WERI-Rb-1 (cell line): Measurements from ENCODE around the gene MACROD1.

Source experiments
- DNase-seq: peaks from one replicate; pipeline ENCODE4 v3.0.0-alpha.2; 2020
- H3K27ac ChIP-seq: fragments of 250-450 bp; sonication (Bioruptor Pico); 2 replicates; pipeline ENCODE4 v1.5.1; 2020; ENCODE audit warnings: mild to moderate bottlenecking, moderate library complexity
- H3K27me3 ChIP-seq: fragments of 250-450 bp; sonication (Bioruptor Pico); 2 replicates; pipeline ENCODE4 v1.5.1; 2021; ENCODE audit warnings: mild to moderate bottlenecking, low read depth, moderate library complexity; ENCODE audit not compliant: insufficient read depth, severe bottlenecking
- H3K36me3 ChIP-seq: fragments of 250-450 bp; sonication (Bioruptor Pico); 2 replicates; pipeline ENCODE4 v1.5.1; 2020; ENCODE audit warnings: mild to moderate bottlenecking, moderate library complexity
- H3K4me3 ChIP-seq: 2 replicates; pipeline ENCODE4 v1.5.1; 2011; ENCODE audit warnings: low read depth, mild to moderate bottlenecking, control low read depth, low read length
- H3K9me3 ChIP-seq: fragments of 250-450 bp; sonication (Bioruptor Pico); 2 replicates; pipeline ENCODE4 v1.5.1; 2021; ENCODE audit warnings: mild to moderate bottlenecking, moderate library complexity; ENCODE audit not compliant: severe bottlenecking
- CTCF ChIP-seq: IDR thresholded peaks from 2 replicates; pipeline ENCODE4 v1.5.1; 2011; ENCODE audit warnings: low read depth, mild to moderate bottlenecking, control low read depth, inconsistent platforms, low read length

Gene MACROD1

GRCh38 chr11:64035081-64035524 is 130.8 kb downstream of the MACROD1 start:
- Histone ChIP-seq H3K27ac (no peak overlapping the region), H3K36me3 (no peaks in the 10 kb centered on the region), H3K9me3 (no peaks in the 10 kb centered on the region), H3K27me3 (peaks cover 4% of the 10 kb centered on the region), H3K4me3 (peak overlapping the region; percentile 22)
- no peak for DNase-seq
- TF ChIP-seq CTCF = no peak

DNA sequence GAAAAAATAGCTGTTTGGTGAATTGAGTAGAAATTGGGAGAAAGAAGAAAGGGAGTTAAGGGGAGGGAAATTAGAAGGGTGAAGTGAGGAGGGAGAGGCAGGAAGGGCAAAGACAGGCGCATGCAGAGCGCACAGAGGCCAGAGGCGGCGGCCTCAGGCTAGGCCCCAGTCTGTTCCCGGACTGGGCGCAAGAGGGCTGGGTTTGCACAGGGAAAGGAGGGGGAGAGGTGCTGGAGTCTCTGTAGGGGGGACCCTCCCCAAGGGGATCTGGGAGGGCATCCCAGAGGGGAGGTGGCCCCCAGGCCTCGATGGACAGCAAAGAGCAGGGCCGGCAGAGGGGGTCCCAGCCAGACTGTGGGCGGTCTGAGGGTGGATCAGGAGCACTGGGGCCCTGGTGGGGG is 131.5 kb downstream of the MACROD1 start:
- H3K27me3 ChIP-seq = peaks cover 4% of the 10 kb centered on the region

DNA sequence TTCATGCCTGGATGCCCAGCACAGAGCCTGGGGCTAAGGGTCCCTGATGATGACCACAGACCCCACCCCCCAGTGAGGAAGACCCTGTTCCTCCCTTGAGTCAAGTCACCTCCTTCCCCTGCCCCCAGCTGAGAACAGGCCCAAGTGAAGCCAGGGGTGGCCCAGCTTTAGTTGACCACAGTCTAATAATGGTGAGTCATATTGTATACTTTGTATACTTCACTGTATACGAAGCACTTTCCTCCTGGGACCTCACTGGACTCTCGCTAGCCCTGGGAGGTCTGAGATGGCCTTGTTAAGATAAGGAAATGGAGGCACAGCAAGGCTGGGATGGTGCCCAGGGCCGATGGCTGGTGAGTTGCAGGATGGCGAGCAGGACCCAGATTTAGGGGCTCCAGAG is 133.9 kb downstream of the MACROD1 start:
- H3K4me3 ChIP-seq = no peak overlapping the region
- no peak overlapping the region for H3K27ac ChIP-seq
- no peaks in the 10 kb centered on the region for H3K9me3 ChIP-seq
- no peak for DNase-seq
- no peak for TF ChIP-seq CTCF
- no peaks in the 10 kb centered on the region for H3K36me3 ChIP-seq
- peaks cover 4% of the 10 kb centered on the region for H3K27me3 ChIP-seq

More for the DNA sequence above, 131.5 kb downstream of the MACROD1 start:
- H3K4me3 ChIP-seq = no peak overlapping the region
- no peaks in the 10 kb centered on the region for H3K36me3 ChIP-seq
- no peak overlapping the region for H3K27ac ChIP-seq
- DNase-seq = no peak
- TF ChIP-seq CTCF = no peak
- no peaks in the 10 kb centered on the region for H3K9me3 ChIP-seq

DNA sequence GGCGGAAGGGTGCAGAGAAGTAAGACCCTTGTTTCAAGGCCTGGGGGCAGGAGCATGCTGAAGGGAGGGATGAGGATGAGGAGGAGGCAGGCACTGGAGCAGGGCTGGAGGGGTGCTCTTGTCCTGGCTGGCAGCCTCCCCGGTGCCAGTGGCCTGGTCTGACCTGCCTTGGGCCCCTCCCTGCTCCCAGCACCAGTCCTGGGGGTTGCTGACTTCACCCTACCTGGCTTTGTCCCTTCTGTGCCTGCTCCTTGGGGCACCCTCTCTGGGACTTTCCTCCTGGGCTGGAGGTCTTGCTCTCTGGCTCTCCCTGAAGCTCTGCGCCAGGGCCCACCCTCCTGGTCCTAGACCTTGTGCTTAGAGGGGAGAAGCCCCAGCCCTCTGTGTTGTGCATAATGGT is 134.9 kb downstream of the MACROD1 start:
- Histone ChIP-seq H3K36me3 (no peaks in the 10 kb centered on the region), H3K27ac (no peak overlapping the region), H3K4me3 (no peak overlapping the region), H3K9me3 (no peaks in the 10 kb centered on the region), H3K27me3 (peaks cover 4% of the 10 kb centered on the region)
- no peak for DNase-seq
- TF ChIP-seq CTCF = no peak

- no peak for TF ChIP-seq CTCF
- H3K36me3 ChIP-seq = no peaks in the 10 kb centered on the region
- DNase-seq = no peak
- no peaks in the 10 kb centered on the region for H3K27me3 ChIP-seq
- H3K4me3 ChIP-seq = no peak overlapping the region
- no peaks in the 10 kb centered on the region for H3K9me3 ChIP-seq
- no peak overlapping the region for H3K27ac ChIP-seq
Observed at GRCh38 chr11:64029773-64030172, 136.1 kb downstream of the MACROD1 start.

DNA sequence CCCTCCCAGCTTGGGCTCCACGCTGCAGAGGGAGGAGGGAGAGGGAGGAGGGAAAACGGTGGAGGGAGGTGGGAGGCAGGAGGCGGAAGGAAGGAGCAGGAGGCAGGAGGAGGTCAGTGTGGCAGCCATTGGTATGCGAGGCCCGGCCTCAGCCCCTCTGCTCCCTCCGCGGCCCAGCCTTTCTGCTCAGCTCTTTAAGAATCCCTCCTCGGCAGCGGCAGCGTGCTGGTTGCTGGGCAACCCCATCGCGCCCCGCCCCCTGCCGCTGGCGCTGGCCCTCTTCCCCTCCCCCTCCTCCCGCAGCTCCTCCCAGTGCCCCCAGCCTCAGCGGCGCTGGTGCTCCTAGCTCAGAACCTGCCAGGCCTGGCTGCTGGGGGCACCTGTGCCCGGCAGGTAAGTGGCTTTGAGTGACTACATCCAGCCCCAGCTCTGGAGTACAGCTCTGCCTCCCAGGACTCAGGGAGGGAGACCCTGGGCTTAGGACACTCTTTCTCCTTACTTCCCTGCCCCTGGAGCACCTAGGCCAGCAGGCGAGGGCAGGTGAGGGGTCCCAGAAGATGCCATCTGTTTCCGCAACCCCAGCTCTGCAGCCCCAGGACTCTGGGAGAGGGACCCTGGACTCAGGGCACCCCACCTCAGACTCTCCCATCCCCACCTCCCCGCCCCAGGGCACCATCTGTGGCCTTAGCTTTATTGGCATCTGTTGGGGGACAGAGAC is 137.4 kb downstream of the MACROD1 start:
- peak; percentile 72 for DNase-seq
- H3K4me3 ChIP-seq = no peak overlapping the region
- no peak overlapping the region for H3K27ac ChIP-seq

More for the DNA sequence above, 137.4 kb downstream of the MACROD1 start:
- no peaks in the 10 kb centered on the region for H3K27me3 ChIP-seq
- no peaks in the 10 kb centered on the region for H3K36me3 ChIP-seq
- TF ChIP-seq CTCF = no peak
- H3K9me3 ChIP-seq = no peaks in the 10 kb centered on the region
